Measurements from ENCODE around the gene TRPM8. TPM values are rescaled to one million over a fixed set of nuclear protein-coding genes. Genes with fewer than 3 reads are reported as not detected.

Gene TRPM8
- polyA plus RNA-seq, 1 donor (not counting 4 experiments of a cell fraction or from before 2014, with no cell fraction given), result 0.04 TPM

DNA sequence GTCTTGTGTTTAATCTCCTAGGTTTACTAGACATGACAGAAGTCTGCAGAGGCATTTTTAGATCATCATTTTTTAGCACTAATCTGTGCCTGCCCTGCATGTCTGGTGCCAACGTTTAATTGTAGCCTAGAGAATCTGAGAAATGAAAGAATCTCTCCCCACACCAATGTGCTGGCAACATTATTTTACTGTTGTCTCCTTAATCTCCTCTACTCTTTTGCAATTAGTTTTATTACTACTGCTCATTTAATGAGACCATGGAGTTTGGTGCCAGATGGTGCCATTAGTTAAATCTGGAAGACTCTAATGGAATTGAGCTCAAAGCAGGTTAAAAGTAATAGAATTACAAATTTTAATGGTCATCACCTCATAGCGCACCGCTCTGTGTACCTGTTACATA is 129.3 kb downstream of the TRPM8 start:
- no peak overlapping the region for H3K27ac ChIP-seq (ENCODE audit: control insufficient read depth, insufficient read depth, low read length)
- peaks cover 15% of the 10 kb centered on the region for H3K4me1 ChIP-seq (ENCODE audit: control insufficient read depth, extremely low read depth, insufficient read depth, low read length)
- H3K79me2 ChIP-seq (ENCODE audit: control insufficient read depth, insufficient read depth, low read length), result no peaks in the 10 kb centered on the region
- no peak overlapping the region for H3K4me3 ChIP-seq (ENCODE audit: control insufficient read depth in 2 of 3, extremely low read depth in 1 of 3, insufficient read depth in 2 of 3, low read depth in 1 of 3, low read length in 3 of 3)
- H2AFZ ChIP-seq (ENCODE audit: control insufficient read depth, low read length), result no peak overlapping the region
- H3K9ac ChIP-seq (ENCODE audit: control insufficient read depth, extremely low read depth, insufficient read depth, low read length), result no peak overlapping the region
- dilution Hi-C loops (cut with MboI; ENCODE audit: extremely low pct_ligation_motif_present, low sequenced_read_pairs), result no loop called here
- no peak overlapping the region for H3K4me2 ChIP-seq (ENCODE audit: control insufficient read depth, extremely low read depth, insufficient read depth, low read depth, low read length)
- no peaks in the 10 kb centered on the region for H4K20me1 ChIP-seq (ENCODE audit: control insufficient read depth, extremely low read depth, insufficient read depth, low read length)
- H3K9me3 ChIP-seq (ENCODE audit: control insufficient read depth, low read depth, low read length), result no peaks in the 10 kb centered on the region
- FAIRE-seq (no peak), DNase-seq (ENCODE audit: low read depth, low spot score) (no peak)
- no peaks in the 10 kb centered on the region for H3K36me3 ChIP-seq (ENCODE audit: control insufficient read depth in 2 of 2, extremely low read depth in 1 of 2, insufficient read depth in 2 of 2, low read length in 2 of 2)
- no peaks in the 10 kb centered on the region for H3K27me3 ChIP-seq (ENCODE audit: control insufficient read depth, extremely low read depth, insufficient read depth, low read length)
- no peaks in the 10 kb centered on the region for H3K9me1 ChIP-seq (ENCODE audit: control insufficient read depth, extremely low read depth, insufficient read depth, low read length)
- TF ChIP-seq, protein P1, sequence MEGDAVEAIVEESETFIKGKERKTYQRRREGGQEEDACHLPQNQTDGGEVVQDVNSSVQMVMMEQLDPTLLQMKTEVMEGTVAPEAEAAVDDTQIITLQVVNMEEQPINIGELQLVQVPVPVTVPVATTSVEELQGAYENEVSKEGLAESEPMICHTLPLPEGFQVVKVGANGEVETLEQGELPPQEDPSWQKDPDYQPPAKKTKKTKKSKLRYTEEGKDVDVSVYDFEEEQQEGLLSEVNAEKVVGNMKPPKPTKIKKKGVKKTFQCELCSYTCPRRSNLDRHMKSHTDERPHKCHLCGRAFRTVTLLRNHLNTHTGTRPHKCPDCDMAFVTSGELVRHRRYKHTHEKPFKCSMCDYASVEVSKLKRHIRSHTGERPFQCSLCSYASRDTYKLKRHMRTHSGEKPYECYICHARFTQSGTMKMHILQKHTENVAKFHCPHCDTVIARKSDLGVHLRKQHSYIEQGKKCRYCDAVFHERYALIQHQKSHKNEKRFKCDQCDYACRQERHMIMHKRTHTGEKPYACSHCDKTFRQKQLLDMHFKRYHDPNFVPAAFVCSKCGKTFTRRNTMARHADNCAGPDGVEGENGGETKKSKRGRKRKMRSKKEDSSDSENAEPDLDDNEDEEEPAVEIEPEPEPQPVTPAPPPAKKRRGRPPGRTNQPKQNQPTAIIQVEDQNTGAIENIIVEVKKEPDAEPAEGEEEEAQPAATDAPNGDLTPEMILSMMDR (optimal IDR thresholded peaks at IDR 0.05 in 1 of 3, IDR thresholded peaks at IDR 0.05 in 1 of 3, conservative IDR thresholded peaks at IDR 0.05 in 1 of 3; ENCODE audit: extremely low read depth in 1 of 3, insufficient read depth in 2 of 3, low read length in 3 of 3), result no peak
- no peak for TF ChIP-seq EZH2 (IDR thresholded peaks at IDR 0.05; ENCODE audit: low read length)

DNA sequence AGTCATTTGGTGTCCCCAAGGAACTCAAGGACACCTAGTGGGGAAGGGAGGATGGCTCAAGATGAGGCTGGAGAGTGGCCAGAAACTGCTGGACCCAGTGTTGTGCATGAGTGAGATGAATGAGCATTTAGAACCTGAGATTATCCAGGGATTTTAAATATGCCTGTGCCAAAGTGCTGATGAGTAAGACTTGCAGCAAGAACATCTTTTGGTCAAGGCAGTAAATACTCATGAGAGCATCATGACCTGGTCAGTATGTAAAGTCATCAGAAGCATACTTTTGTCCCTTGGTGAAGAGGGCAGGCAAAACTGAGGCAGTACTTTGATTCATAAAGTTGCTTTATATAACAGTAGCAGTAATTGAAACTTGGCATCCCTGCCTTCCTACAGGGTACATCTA is 130.2 kb downstream of the TRPM8 start:
- no peaks in the 10 kb centered on the region for H3K9me1 ChIP-seq (ENCODE audit: control insufficient read depth, extremely low read depth, insufficient read depth, low read length)
- no peak overlapping the region for H3K27ac ChIP-seq (ENCODE audit: control insufficient read depth, insufficient read depth, low read length)
- H4K20me1 ChIP-seq (ENCODE audit: control insufficient read depth, extremely low read depth, insufficient read depth, low read length), result no peaks in the 10 kb centered on the region
- H2AFZ ChIP-seq (ENCODE audit: control insufficient read depth, low read length), result no peak overlapping the region
- FAIRE-seq (no peak), DNase-seq (ENCODE audit: low read depth, low spot score) (no peak)
- H3K27me3 ChIP-seq (ENCODE audit: control insufficient read depth, extremely low read depth, insufficient read depth, low read length), result no peaks in the 10 kb centered on the region
- H3K36me3 ChIP-seq (ENCODE audit: control insufficient read depth in 2 of 2, extremely low read depth in 1 of 2, insufficient read depth in 2 of 2, low read length in 2 of 2), result no peaks in the 10 kb centered on the region
- TF ChIP-seq, protein P1 (optimal IDR thresholded peaks at IDR 0.05 in 1 of 3, IDR thresholded peaks at IDR 0.05 in 1 of 3, conservative IDR thresholded peaks at IDR 0.05 in 1 of 3; ENCODE audit: extremely low read depth in 1 of 3, insufficient read depth in 2 of 3, low read length in 3 of 3), result no peak
- TF ChIP-seq EZH2 (IDR thresholded peaks at IDR 0.05; ENCODE audit: low read length), result no peak
- no peaks in the 10 kb centered on the region for H3K79me2 ChIP-seq (ENCODE audit: control insufficient read depth, insufficient read depth, low read length)
- no peak overlapping the region for H3K4me3 ChIP-seq (ENCODE audit: control insufficient read depth in 2 of 3, extremely low read depth in 1 of 3, insufficient read depth in 2 of 3, low read depth in 1 of 3, low read length in 3 of 3)
- no peaks in the 10 kb centered on the region for H3K9me3 ChIP-seq (ENCODE audit: control insufficient read depth, low read depth, low read length)
- dilution Hi-C loops (cut with MboI; ENCODE audit: extremely low pct_ligation_motif_present, low sequenced_read_pairs), result no loop called here
- H3K4me2 ChIP-seq (ENCODE audit: control insufficient read depth, extremely low read depth, insufficient read depth, low read depth, low read length), result no peak overlapping the region
- H3K9ac ChIP-seq (ENCODE audit: control insufficient read depth, extremely low read depth, insufficient read depth, low read length), result no peak overlapping the region
- H3K4me1 ChIP-seq (ENCODE audit: control insufficient read depth, extremely low read depth, insufficient read depth, low read length), result peaks cover 23% of the 10 kb centered on the region

All from keratinocyte (primary cell).